H1 (cell line): ENCODE results near the gene ZNF248. TPM values are rescaled to one million over a fixed set of nuclear protein-coding genes. Genes with fewer than 3 reads are reported as not detected.

ENCODE experiments used
- CTCF ChIA-PET: fragments of 300-600 bp; sonication (Branson Sonifier 250); formaldehyde crosslinking; loops from one replicate; lab custom pipeline; 2021; ENCODE audit not compliant: partially characterized antibody; lab: Charles Lee
- POLR2A ChIA-PET: fragments of 300-600 bp; sonication (Branson Sonifier 250); formaldehyde crosslinking; loops from one replicate; lab custom pipeline; 2021; ENCODE audit warnings: inconsistent platforms; ENCODE audit not compliant: partially characterized antibody; lab: Charles Lee
- DNase-seq, 2 experiments: peaks; one replicate each; pipeline versions ENCODE4 v3.0.0 to v3.0.0-alpha.2; 2010 to 2022; ENCODE audit warnings: low spot score in 2 of 2, low read depth in 1 of 2, mixed read lengths in 1 of 2
- FAIRE-seq: peaks from 2 replicates; lab custom pipeline; 2011; peaks lifted over from hg19 to GRCh38; lab: Jason Lieb, UNC
- H2AFZ ChIP-seq: 2 replicates; pipeline ENCODE4 v1.8.1; 2012; ENCODE audit warnings: low read length, inconsistent platforms
- H2AK5ac ChIP-seq: 2 replicates; pipeline ENCODE4 v1.6.1; 2013; ENCODE audit warnings: low read depth, low read length
- H2BK120ac ChIP-seq: replicated peaks from 2 replicates; pipeline ENCODE3; 2013; ENCODE audit warnings: low read depth, low read length, inconsistent platforms
- H2BK12ac ChIP-seq: 2 replicates; pipeline ENCODE4 v1.6.1; 2013; ENCODE audit warnings: low read depth, low read length
- H2BK15ac ChIP-seq: 2 replicates; pipeline ENCODE4 v1.6.1; 2013; ENCODE audit warnings: low read length
- H2BK20ac ChIP-seq: 2 replicates; pipeline ENCODE4 v1.6.1; 2013; ENCODE audit warnings: low read length
- H2BK5ac ChIP-seq: 2 replicates; pipeline ENCODE4 v1.6.1; 2013; ENCODE audit warnings: low read depth, low read length
- H3K14ac ChIP-seq: 2 replicates; pipeline ENCODE4 v1.6.1; 2013; ENCODE audit warnings: inconsistent platforms; ENCODE audit not compliant: insufficient read length
- H3K18ac ChIP-seq: 2 replicates; pipeline ENCODE4 v1.6.1; 2013; ENCODE audit warnings: low read length; ENCODE audit errors: extremely low read depth
- H3K23ac ChIP-seq: 2 replicates; pipeline ENCODE4 v1.6.1; 2013; ENCODE audit warnings: inconsistent platforms; ENCODE audit not compliant: insufficient read length
- H3K23me2 ChIP-seq: 2 replicates; pipeline ENCODE4 v1.6.1; 2013; ENCODE audit warnings: low read depth, low read length
- H3K27ac ChIP-seq: 2 replicates; pipeline ENCODE4 v1.6.1; 2011; ENCODE audit warnings: low read depth, low read length, inconsistent platforms
- H3K27me3 ChIP-seq, 4 experiments: replicated peaks in 1 of 4; 1 replicate in 1 of 4; 2 replicates in 3 of 4; pipeline versions ENCODE4 v1.6.1 to v1.8.1; 2011 to 2013; ENCODE audit warnings: low read length in 3 of 4, mild to moderate bottlenecking in 3 of 4, inconsistent platforms in 2 of 4, mixed read lengths in 2 of 4, moderate library complexity in 1 of 4; ENCODE audit not compliant: control insufficient read depth in 3 of 4, insufficient read depth in 3 of 4; ENCODE audit errors: extremely low read depth in 1 of 4
- H3K36me3 ChIP-seq, 4 experiments: 2 replicates each; pipeline versions ENCODE4 v1.6.1 to v1.8.1; 2011 to 2013; ENCODE audit warnings: mild to moderate bottlenecking in 4 of 4, low read length in 3 of 4, moderate library complexity in 2 of 4, control low read depth in 1 of 4, inconsistent platforms in 1 of 4; ENCODE audit not compliant: insufficient read depth in 4 of 4, control insufficient read depth in 2 of 4
- H3K4ac ChIP-seq: replicated peaks from 2 replicates; pipeline ENCODE3; 2013; ENCODE audit warnings: low read length, low read depth, mixed read lengths, inconsistent platforms; ENCODE audit not compliant: insufficient read length
- H3K4me1 ChIP-seq, 4 experiments: replicated peaks in 1 of 4; 1 replicate in 1 of 4; 2 replicates in 3 of 4; pipeline versions ENCODE4 v1.6.1 to v1.8.1; 2011 to 2013; ENCODE audit warnings: low read length in 3 of 4, inconsistent platforms in 2 of 4, mixed read lengths in 1 of 4; ENCODE audit not compliant: insufficient read depth in 4 of 4, control insufficient read depth in 3 of 4
- H3K4me2 ChIP-seq, 2 experiments: 2 replicates each; pipeline versions ENCODE4 v1.6.1 to v1.8.1; 2011 to 2013; ENCODE audit warnings: low read depth in 2 of 2, low read length in 2 of 2, control low read depth in 1 of 2, inconsistent platforms in 1 of 2, mild to moderate bottlenecking in 1 of 2; ENCODE audit not compliant: insufficient read depth in 1 of 2
- H3K4me3 ChIP-seq, 4 experiments: fragments of 200-600, 300-600 bp in 1 of 4; sonication (generic), shearing (Covaris generic), sonication (Bioruptor Twin) in 1 of 4; 2 replicates each; pipeline versions ENCODE4 v1.5.1 to v1.8.1; 2011 to 2016; ENCODE audit warnings: low read length in 4 of 4, low read depth in 3 of 4, control low read depth in 2 of 4, inconsistent platforms in 2 of 4, mild to moderate bottlenecking in 2 of 4, mixed read lengths in 1 of 4, moderate library complexity in 1 of 4; ENCODE audit not compliant: insufficient read depth in 2 of 4; ENCODE audit errors: extremely low read depth in 1 of 4
- H3K56ac ChIP-seq: replicated peaks from 2 replicates; pipeline ENCODE3; 2013; ENCODE audit warnings: low read depth, mild to moderate bottlenecking, mixed read lengths, low read length, inconsistent platforms; ENCODE audit not compliant: insufficient read length
- H3K79me1 ChIP-seq: 2 replicates; pipeline ENCODE4 v1.6.1; 2013; ENCODE audit warnings: low read depth, low read length, control low read depth
- H3K79me2 ChIP-seq, 2 experiments: 2 replicates each; pipeline versions ENCODE4 v1.6.1 to v1.8.1; 2012 to 2013; ENCODE audit warnings: low read length in 2 of 2, mild to moderate bottlenecking in 2 of 2, inconsistent platforms in 1 of 2; ENCODE audit not compliant: insufficient read depth in 2 of 2, control insufficient read depth in 1 of 2
- H3K9ac ChIP-seq, 4 experiments: replicated peaks in 1 of 4; 1 replicate in 1 of 4; 2 replicates in 3 of 4; pipeline versions ENCODE4 v1.6.1 to v1.8.1; 2011 to 2013; ENCODE audit warnings: low read depth in 3 of 4, low read length in 3 of 4, control low read depth in 2 of 4, mild to moderate bottlenecking in 2 of 4, moderate library complexity in 2 of 4, inconsistent platforms in 1 of 4; ENCODE audit errors: extremely low read depth in 1 of 4
- H3K9me3 ChIP-seq, 2 experiments: 2 replicates each; pipeline versions ENCODE4 v1.6.1 to v1.8.1; 2012 to 2013; ENCODE audit warnings: mild to moderate bottlenecking in 2 of 2, moderate library complexity in 2 of 2, control low read depth in 1 of 2, inconsistent platforms in 1 of 2, low read depth in 1 of 2, low read length in 1 of 2, mixed read lengths in 1 of 2; ENCODE audit not compliant: insufficient read depth in 2 of 2
- H4K20me1 ChIP-seq, 2 experiments: replicated peaks in 1 of 2; 2 replicates each; pipeline versions ENCODE3 to v1.8.1; 2011 to 2013; ENCODE audit warnings: inconsistent platforms in 2 of 2, low read length in 2 of 2, mild to moderate bottlenecking in 1 of 2; ENCODE audit not compliant: insufficient read depth in 2 of 2, control insufficient read depth in 1 of 2
- H4K5ac ChIP-seq: 2 replicates; pipeline ENCODE4 v1.6.1; 2013; ENCODE audit warnings: low read length, low read depth, mixed read lengths, inconsistent platforms; ENCODE audit not compliant: insufficient read length
- H4K8ac ChIP-seq: 2 replicates; pipeline ENCODE4 v1.8.0; 2013; ENCODE audit warnings: mild to moderate bottlenecking, moderate library complexity, low read length, inconsistent platforms; ENCODE audit not compliant: insufficient read depth; ENCODE audit errors: extremely low read depth
- H4K91ac ChIP-seq: replicated peaks from 2 replicates; pipeline ENCODE3; 2013; ENCODE audit warnings: low read length, mixed read lengths, inconsistent platforms; ENCODE audit not compliant: insufficient read length
- ASH2L ChIP-seq: fragments of 200-600, 300-600 bp; sonication (generic); IDR thresholded peaks from one replicate; pipeline ENCODE4 v1.7.1; 2017; ENCODE audit warnings: low read length
- CBX8 ChIP-seq: fragments of 300-800, 300-1000 bp; sonication (generic); IDR thresholded peaks from 2 replicates; pipeline ENCODE4 v1.7.1; 2016; ENCODE audit warnings: low read depth, low read length, borderline replicate concordance
- CEBPB ChIP-seq: IDR thresholded peaks from 2 replicates; pipeline ENCODE4 v1.6.1; 2012; ENCODE audit warnings: low read depth, low read length
- CHD2 ChIP-seq: IDR thresholded peaks from 2 replicates; pipeline ENCODE4 v1.6.1; 2012; ENCODE audit warnings: low read length, improper control_type of control experiment
- HDAC6 ChIP-seq: IDR thresholded peaks from one replicate; pipeline ENCODE4 v1.7.1; 2012; ENCODE audit warnings: low read depth, mild to moderate bottlenecking, inconsistent platforms, low read length, moderate library complexity
- POU5F1 ChIP-seq: IDR thresholded peaks from 2 replicates; pipeline ENCODE4 v1.6.1; 2011; ENCODE audit warnings: low read depth, mild to moderate bottlenecking, low read length, moderate library complexity
- RNF2 ChIP-seq: fragments of 200-900, 300-1000 bp; sonication (generic); IDR thresholded peaks from 2 replicates; pipeline ENCODE4 v1.7.1; 2016; ENCODE audit warnings: borderline replicate concordance, low read depth, mild to moderate bottlenecking, antibody characterized with exemption, low read length; ENCODE audit not compliant: poor library complexity, severe bottlenecking; ENCODE audit errors: missing control alignments
- SP1 ChIP-seq: IDR thresholded peaks from 2 replicates; pipeline ENCODE4 v1.6.1; 2011; ENCODE audit warnings: low read depth, low read length
- SP2 ChIP-seq: IDR thresholded peaks from 2 replicates; pipeline ENCODE4 v1.6.1; 2012; ENCODE audit warnings: mild to moderate bottlenecking, low read length, inconsistent platforms
- SP4 ChIP-seq: IDR thresholded peaks from 2 replicates; pipeline ENCODE4 v1.6.1; 2012; ENCODE audit warnings: low read length, inconsistent platforms
- SRF ChIP-seq: IDR thresholded peaks from 2 replicates; pipeline ENCODE4 v1.6.1; 2011; ENCODE audit warnings: mild to moderate bottlenecking, low read depth, low read length, moderate library complexity
- TAF1 ChIP-seq: IDR thresholded peaks from 2 replicates; pipeline ENCODE4 v1.6.1; 2011; ENCODE audit warnings: mild to moderate bottlenecking, low read depth, low read length
- TCF12 ChIP-seq: IDR thresholded peaks from 2 replicates; pipeline ENCODE4 v1.6.1; 2011; ENCODE audit warnings: low read depth, mild to moderate bottlenecking, low read length
- ZNF274 ChIP-seq: IDR thresholded peaks from 2 replicates; pipeline ENCODE4 v1.7.0; 2012; ENCODE audit warnings: low read length, borderline replicate concordance; ENCODE audit errors: extremely low read depth
- polyA plus RNA-seq, 7 experiments: library from polyadenylated mRNA; depleted of rRNA in 3 of 7; stranded (reverse) in 5 of 7; unstranded in 2 of 7; fragments of >200 nt in 5 of 7; fragments of 200-250 nt in 2 of 7; gene quantifications; 1 replicate in 5 of 7; 2 replicates in 1 of 7; 4 replicates in 1 of 7; pipeline versions ENCODE4 v1.2.1 to v1.2.3, GENCODE V29; 2011 to 2013; ENCODE audit warnings: missing spikeins in 2 of 7, mixed read lengths in 2 of 7
- total RNA-seq: library from RNA; stranded (reverse); fragmentation: NEBNext Ultra II Directional; extraction: Animal tissue kit (Norgen Biotek cat#: 25700); gene quantifications from 2 replicates; pipeline ENCODE4 v1.2.1, GENCODE V29; 2021
- TF ChIP-seq, protein P1 (sequence below): IDR thresholded peaks from 2 replicates; pipeline ENCODE4 v1.6.1; 2012; ENCODE audit warnings: inconsistent platforms

Gene ZNF248
- total and polyA plus RNA-seq, 2 of the 8 experiments (the other 6 are each of a cell fraction or from before 2014, with no cell fraction given): 9.1 TPM; not detected in 1

DNA sequence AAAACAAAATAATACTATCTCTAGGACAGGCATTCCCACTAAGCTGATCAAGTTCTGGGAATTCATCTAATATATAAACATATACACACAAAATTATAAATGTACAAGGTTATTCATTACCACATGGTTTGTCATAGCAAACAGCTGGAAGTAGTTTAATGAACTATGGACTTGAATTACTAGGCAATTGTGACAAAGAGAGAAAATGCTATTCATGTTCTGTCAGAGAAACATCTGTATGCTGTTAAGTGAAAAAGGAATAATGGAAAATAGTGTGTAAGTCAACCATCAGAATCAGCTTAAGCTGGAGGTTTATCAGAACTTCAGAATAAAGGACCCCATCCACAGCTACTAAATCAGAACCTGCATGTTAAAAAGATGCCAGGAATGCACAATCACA lies 2.8 kb downstream of the ZNF248 start:
- Histone ChIP-seq H2AK5ac (no peak overlapping the region), H3K79me1 (no peaks in the 10 kb centered on the region), H2BK15ac (no peak overlapping the region), H3K4me1 (no peaks in the 10 kb centered on the region), H4K91ac (no peak overlapping the region), H3K18ac (no peak overlapping the region), H3K4ac (no peak overlapping the region), H3K36me3 (peaks cover 0 to 5% (median 0%) of the 10 kb centered on the region in 4 experiments; a peak in 1 of 8 replicates), H3K23me2 (peaks cover 6% of the 10 kb centered on the region; the same call in 1 of the 2 replicates), H3K4me3 (no peak overlapping the region), H4K8ac (no peak overlapping the region), H3K79me2 (no peaks in the 10 kb centered on the region), H3K23ac (no peak overlapping the region), H3K27me3 (no peaks in the 10 kb centered on the region), H2AFZ (no peak overlapping the region), H2BK120ac (no peak overlapping the region), H3K27ac (no peak overlapping the region), H3K9me3 (peaks cover 68 to 82% of the 10 kb centered on the region in 2 experiments), H3K9ac (no peak overlapping the region), H3K4me2 (no peak overlapping the region), H4K5ac (no peak overlapping the region), H3K14ac (no peak overlapping the region), H3K56ac (no peak overlapping the region), H2BK5ac (no peak overlapping the region), H2BK20ac (no peak overlapping the region), H4K20me1 (no peaks in the 10 kb centered on the region), H2BK12ac (no peak overlapping the region)
- CTCF ChIA-PET: no interaction called here
- DNase-seq (no peak), FAIRE-seq (no peak)
- TF ChIP-seq, protein P1, sequence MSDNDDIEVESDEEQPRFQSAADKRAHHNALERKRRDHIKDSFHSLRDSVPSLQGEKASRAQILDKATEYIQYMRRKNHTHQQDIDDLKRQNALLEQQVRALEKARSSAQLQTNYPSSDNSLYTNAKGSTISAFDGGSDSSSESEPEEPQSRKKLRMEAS: no peak
- TF ChIP-seq TAF1: no peak
- TF ChIP-seq ASH2L: no peak
- TF ChIP-seq HDAC6: no peak
- no peak for TF ChIP-seq SP1
- no peak for TF ChIP-seq SRF
- TF ChIP-seq POU5F1: no peak
- no peak for TF ChIP-seq TCF12
- no peak for TF ChIP-seq CBX8
- TF ChIP-seq CEBPB: no peak
- no peak for TF ChIP-seq ZNF274
- TF ChIP-seq SP2: no peak
- no peak for TF ChIP-seq CHD2
- TF ChIP-seq SP4: no peak
- no peak for TF ChIP-seq RNF2
- POLR2A ChIA-PET: no interaction called here
